IMR-90 (cell line): Measurements from ENCODE around the gene FBXW4. TPM values are rescaled to one million over a fixed set of nuclear protein-coding genes. Genes with fewer than 3 reads are reported as not detected.

ENCODE experiments used
- ATAC-seq: fragments of 200-7000 bp; cut with Tn5 transposase; 2 replicates; pipeline ENCODE4 v1.9.1; 2020; ENCODE audit warnings: low read depth, mild to moderate bottlenecking, moderate library complexity
- BruUV-seq: library from RNA; stranded (reverse); fragments of 400-500 nt; replicated peaks from 2 replicates; lab custom pipeline; 2021; lab: Mats Ljungman, UMichigan
- CTCF ChIA-PET: fragments of 300-600 bp; formaldehyde crosslinking; extraction: SDS; loops from one replicate; lab custom pipeline; 2021; ENCODE audit warnings: antibody characterized with exemption; lab: Yijun Ruan, JAX
- POLR2A ChIA-PET: fragments of 300-600 bp; sonication (Branson Sonifier 250); formaldehyde crosslinking; loops from one replicate; lab custom pipeline; 2022; ENCODE audit warnings: antibody characterized with exemption; ENCODE audit not compliant: unreplicated experiment; lab: Charles Lee
- DNase-seq: peaks from one replicate; pipeline ENCODE4 v3.0.0; 2013
- H2AFZ ChIP-seq: replicated peaks from 2 replicates; pipeline ENCODE3; 2013; ENCODE audit warnings: low read length, mild to moderate bottlenecking; ENCODE audit not compliant: poor library complexity
- H2AK5ac ChIP-seq: 2 replicates; pipeline ENCODE4 v1.6.1; 2013; ENCODE audit warnings: low read depth, low read length, inconsistent platforms
- H2AK9ac ChIP-seq: replicated peaks from 2 replicates; pipeline ENCODE3; 2013; ENCODE audit warnings: mild to moderate bottlenecking, low read depth, low read length, moderate library complexity; ENCODE audit not compliant: poor library complexity
- H2BK120ac ChIP-seq: 2 replicates; pipeline ENCODE4 v1.6.1; 2013; ENCODE audit warnings: low read depth, low read length, inconsistent platforms
- H2BK15ac ChIP-seq: 3 replicates; pipeline ENCODE4 v1.6.1; 2013; ENCODE audit warnings: low read depth, low read length, inconsistent platforms
- H2BK20ac ChIP-seq: 2 replicates; pipeline ENCODE4 v1.6.1; 2013; ENCODE audit warnings: low read depth, mild to moderate bottlenecking, inconsistent platforms, low read length, moderate library complexity
- H2BK5ac ChIP-seq: 2 replicates; pipeline ENCODE4 v1.6.1; 2013; ENCODE audit warnings: mild to moderate bottlenecking, low read depth, low read length, inconsistent platforms; ENCODE audit not compliant: poor library complexity, severe bottlenecking
- H3K14ac ChIP-seq: replicated peaks from 2 replicates; pipeline ENCODE4 v1.6.1; 2013; ENCODE audit warnings: low read depth, low read length, inconsistent platforms
- H3K18ac ChIP-seq: 2 replicates; pipeline ENCODE4 v1.6.1; 2013; ENCODE audit warnings: low read depth, low read length, control low read depth
- H3K23ac ChIP-seq: 2 replicates; pipeline ENCODE4 v1.6.1; 2013; ENCODE audit warnings: low read depth, low read length, inconsistent platforms
- H3K27ac ChIP-seq: 2 replicates; pipeline ENCODE4 v1.5.1; 2013; ENCODE audit warnings: mild to moderate bottlenecking, control low read depth, low read length; ENCODE audit not compliant: insufficient read depth
- H3K27me3 ChIP-seq: 2 replicates; pipeline ENCODE4 v1.6.1; 2013; ENCODE audit warnings: low read length; ENCODE audit not compliant: control insufficient read depth, insufficient read depth
- H3K36me3 ChIP-seq: 2 replicates; pipeline ENCODE4 v1.6.1; 2013; ENCODE audit warnings: low read length, mixed read lengths; ENCODE audit not compliant: control insufficient read depth, insufficient read depth
- H3K4ac ChIP-seq: 2 replicates; pipeline ENCODE4 v1.6.1; 2013; ENCODE audit warnings: low read depth, low read length, inconsistent platforms
- H3K4me1 ChIP-seq: 2 replicates; pipeline ENCODE4 v1.6.1; 2013; ENCODE audit warnings: low read length, mixed read lengths; ENCODE audit not compliant: control insufficient read depth, insufficient read depth
- H3K4me2 ChIP-seq: 2 replicates; pipeline ENCODE4 v1.6.1; 2013; ENCODE audit warnings: low read depth, mild to moderate bottlenecking, control low read depth, low read length, moderate library complexity
- H3K4me3 ChIP-seq: 2 replicates; pipeline ENCODE4 v1.5.1; 2013; ENCODE audit warnings: low read depth, mild to moderate bottlenecking, control low read depth, low read length, moderate library complexity; ENCODE audit not compliant: insufficient read depth
- H3K56ac ChIP-seq: 2 replicates; pipeline ENCODE4 v1.6.1; 2013; ENCODE audit warnings: low read length, inconsistent platforms; ENCODE audit not compliant: insufficient read depth; ENCODE audit errors: extremely low read depth
- H3K79me1 ChIP-seq, 2 experiments: 2 replicates each; pipeline ENCODE4 v1.6.1; 2013; ENCODE audit warnings: low read length in 2 of 2, inconsistent platforms in 1 of 2, low read depth in 1 of 2
- H3K9ac ChIP-seq: 2 replicates; pipeline ENCODE4 v1.6.1; 2013; ENCODE audit warnings: low read depth, low read length, control low read depth
- H3K9me1 ChIP-seq: 2 replicates; pipeline ENCODE4 v1.6.1; 2013; ENCODE audit warnings: low read length, inconsistent platforms; ENCODE audit not compliant: insufficient read depth
- H3K9me3 ChIP-seq: 2 replicates; pipeline ENCODE4 v1.6.1; 2013; ENCODE audit warnings: low read length; ENCODE audit not compliant: control insufficient read depth, insufficient read depth
- H4K20me1 ChIP-seq: 2 replicates; pipeline ENCODE4 v1.6.1; 2013; ENCODE audit warnings: low read length, inconsistent platforms; ENCODE audit not compliant: insufficient read depth
- H4K5ac ChIP-seq: 2 replicates; pipeline ENCODE4 v1.6.1; 2013; ENCODE audit warnings: mild to moderate bottlenecking, low read depth, low read length, control low read depth
- H4K8ac ChIP-seq, 2 experiments: 2 replicates each; pipeline ENCODE4 v1.6.1; 2013; ENCODE audit warnings: low read depth in 2 of 2, low read length in 2 of 2, control low read depth in 1 of 2, inconsistent platforms in 1 of 2
- H4K91ac ChIP-seq: 2 replicates; pipeline ENCODE4 v1.6.1; 2013; ENCODE audit warnings: low read depth, low read length, inconsistent platforms; ENCODE audit not compliant: insufficient read depth
- POLR2A ChIP-seq: IDR thresholded peaks from 2 replicates; pipeline ENCODE4 v1.6.1; 2012; ENCODE audit warnings: mild to moderate bottlenecking, low read depth, low read length
- RCOR1 ChIP-seq: IDR thresholded peaks from 2 replicates; pipeline ENCODE4 v1.6.1; 2012; ENCODE audit warnings: mild to moderate bottlenecking, low read length, improper control_type of control experiment; ENCODE audit not compliant: insufficient replicate concordance
- SMC3 ChIP-seq: fragments of 150-350 bp; IDR thresholded peaks from 2 replicates; pipeline ENCODE4 v1.6.1; 2016; ENCODE audit warnings: low read depth, mild to moderate bottlenecking, antibody characterized with exemption, low read length, moderate library complexity
- WGBS, 2 experiments: methylation state at CpG; one replicate each; pipeline versions ENCODE4 v1.1.5 to v1.1.7; 2013; ENCODE audit warnings: missing lambda C conversion rate in 2 of 2; ENCODE audit not compliant: insufficient read length in 1 of 2; ENCODE audit errors: extremely low coverage in 2 of 2; 5-methylcytosine and 5-hydroxymethylcytosine counted together
- dilution Hi-C: fragments of 300-500 bp; cut with HindIII; formaldehyde crosslinking; loops from one replicate; pipeline ENCODE4 v1.14.3; 2018; ENCODE audit warnings: low sequenced_read_pairs; ENCODE audit not compliant: unreplicated experiment
- in situ Hi-C: fragments of 300-500 bp; cut with MboI; formaldehyde crosslinking; loops from 3 replicates; pipeline ENCODE4 v1.14.3; 2019; ENCODE audit warnings: low sequenced_read_pairs, inconsistent platforms, mixed read lengths
- intact Hi-C: fragments of 100-400 bp; cut with micrococcal nuclease; formaldehyde crosslinking; loops from 2 replicates; pipeline ENCODE4 v1.10.0; 2022
- polyA plus RNA-seq, 3 experiments: library from polyadenylated mRNA; depleted of rRNA; stranded (reverse); fragments of >200 nt; gene quantifications; 2 replicates each; pipeline ENCODE4 v1.2.3, GENCODE V29; 2012; ENCODE audit warnings: low replicate concordance in 1 of 3
- total RNA-seq: library from RNA; depleted of rRNA; stranded (reverse); fragments of >200 nt; gene quantifications from 2 replicates; pipeline ENCODE4 v1.2.3, GENCODE V29; 2012

The FBXW4 gene
- total and polyA plus RNA-seq, 2 of the 4 experiments (the other 2 are of a cell fraction) = 19.3 to 26.7 TPM

DNA sequence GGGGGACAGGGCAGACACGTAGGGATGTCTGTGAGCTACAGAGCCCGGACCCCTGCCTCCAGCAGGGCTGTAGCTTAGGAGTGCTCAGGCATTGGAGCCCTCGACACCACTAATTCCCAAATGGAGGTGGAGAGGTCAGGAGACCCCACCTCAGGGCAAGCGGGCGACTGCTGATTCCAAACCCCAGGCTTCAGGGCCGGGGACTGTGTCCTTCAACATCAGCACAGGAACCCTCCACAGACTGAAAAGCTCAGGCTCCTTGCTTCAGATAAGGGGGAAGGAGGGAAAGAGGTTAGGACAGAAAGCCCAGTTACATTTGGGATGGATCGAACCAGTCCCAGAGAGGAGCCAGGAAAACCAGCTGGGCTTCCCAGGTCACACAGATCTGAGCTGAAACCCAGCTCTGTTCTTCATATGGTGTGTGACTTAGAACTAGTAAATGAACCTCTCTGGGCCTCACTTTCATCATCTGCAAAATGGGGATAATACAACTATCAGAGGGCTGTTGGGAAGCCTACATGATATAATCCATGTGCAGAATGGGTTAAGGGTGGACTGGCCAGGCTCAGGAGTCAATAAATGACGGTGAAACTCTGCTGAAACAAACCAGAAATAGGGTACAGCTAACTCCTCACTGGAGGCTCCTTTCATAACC lies 123.6 kb downstream of the FBXW4 start (continued):
- no peak for TF ChIP-seq SMC3

DNA sequence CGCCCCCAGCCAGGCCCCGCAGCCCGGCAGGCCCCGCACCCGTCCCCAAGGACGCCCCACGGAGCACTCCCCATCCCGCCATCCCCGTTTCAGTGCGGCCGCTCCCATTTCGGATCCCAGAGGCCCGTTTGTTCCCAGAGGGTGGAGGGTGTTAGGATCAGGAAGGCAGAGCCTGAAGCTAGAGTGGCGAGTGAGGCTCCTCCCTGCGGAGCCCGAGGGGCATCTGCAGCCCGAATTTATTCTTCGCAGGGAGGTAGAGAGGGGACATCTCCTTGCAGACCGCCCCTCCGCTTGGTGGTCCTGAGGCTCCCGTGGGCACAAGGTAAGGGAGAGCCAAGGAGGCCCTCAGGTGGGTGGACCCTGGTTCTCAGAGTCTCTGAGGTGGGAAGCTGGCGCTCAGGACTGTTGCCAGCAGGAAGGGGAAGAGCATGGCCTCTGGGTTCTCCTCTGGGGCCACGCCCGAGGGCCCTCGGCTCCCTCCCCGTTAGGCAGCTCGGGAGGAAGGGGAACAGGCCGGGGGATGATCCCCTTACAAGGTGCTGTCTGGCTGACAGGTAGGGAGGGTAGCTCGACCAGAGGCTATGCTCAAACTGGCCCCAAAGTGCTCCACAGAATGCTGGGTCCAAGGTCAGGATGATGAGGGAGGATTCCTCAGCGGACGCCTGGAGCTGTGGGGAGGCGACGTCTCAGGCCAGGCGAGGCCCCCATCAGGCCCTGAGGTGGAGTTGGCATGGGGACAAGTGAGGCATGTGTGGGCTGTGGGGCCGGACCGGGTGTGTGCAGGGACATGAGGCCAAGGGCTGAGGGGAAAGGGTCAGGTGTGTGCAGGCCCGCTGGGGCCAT lies 124.3 kb downstream of the FBXW4 start:
- ChIA-PET CTCF (interaction anchor here (0.6 to 2.5 kb wide), 6 partner anchors 104 to 357 kb away, joined by 3 to 16 read pairs (median 4); no protein-coding TSS in a partner anchor), POLR2A (no interaction called here)
- Histone ChIP-seq H3K9me1 (no peaks in the 10 kb centered on the region; the same call in 1 of the 2 replicates), H3K4me2 (peak overlapping the region; percentile 87), H2AK9ac (peak overlapping the region; percentile 87), H3K9me3 (peaks cover 7% of the 10 kb centered on the region), H3K56ac (no peak overlapping the region), H4K91ac (peak overlapping the region; percentile 57; the same call in 1 of the 2 replicates), H4K20me1 (no peaks in the 10 kb centered on the region), H2BK5ac (no peak overlapping the region), H2AK5ac (no peak overlapping the region; the same call in 1 of the 2 replicates), H2AFZ (peak overlapping the region; percentile 97), H3K79me1 (no peaks in the 10 kb centered on the region), H3K23ac (peak overlapping the region; percentile 56; the same call in 1 of the 2 replicates), H3K36me3 (no peaks in the 10 kb centered on the region), H2BK20ac (no peak overlapping the region), H3K27me3 (peaks cover 38% of the 10 kb centered on the region), H3K27ac (no peak overlapping the region), H4K8ac (peak overlapping the region; percentile 84 to 88), H3K4me1 (peaks cover 6% of the 10 kb centered on the region), H3K18ac (no peak overlapping the region; the same call in 1 of the 2 replicates), H2BK120ac (no peak overlapping the region), H2BK15ac (no peak overlapping the region), H3K14ac (peak overlapping the region; percentile 44; the same call in 1 of the 2 replicates), H3K9ac (peak overlapping the region; percentile 72), H4K5ac (peak overlapping the region; percentile 62), H3K4ac (peak overlapping the region; percentile 68), H3K4me3 (peak overlapping the region; percentile 49)
- intact Hi-C loops = loop anchor here (1.0 to 2.0 kb wide), 4 partner anchors 270 to 409 kb away; no protein-coding TSS in a partner anchor
- in situ Hi-C loops = loop anchor here (5.0 kb wide), 1 partner anchor 358 kb away; no protein-coding TSS in a partner anchor
- DNase-seq (no peak), ATAC-seq (peak; percentile 57)
- WGBS, 2 experiments = 44% methylated on average over 5 of the region's 37 CpGs; no CpG with 5 or more reads in 1 of the 2 experiments
- dilution Hi-C loops = no loop called here
- TF ChIP-seq POLR2A (0 out of 2 replicates have a peak, but pooled peaks have one; percentile 12), RCOR1 (no peak)
- BruUV-seq = no TSS peak
